Ascending aorta (tissue), 2 donors: ENCODE measurements around the gene JMY. TPM values are rescaled to one million over a fixed set of nuclear protein-coding genes. Genes with fewer than 3 reads are reported as not detected.
"Not testable (repeated sequence)": the region's sequence is repeated elsewhere in the genome, so short reads cannot be mapped to it uniquely, and the experiment has no call there.

Experiments used
- DNase-seq, 2 donors: peaks; one replicate each; pipeline ENCODE4 v3.0.0-alpha.2; 2019; ENCODE audit warnings: low spot score in 2 of 2
- H3K27ac ChIP-seq, 2 donors: fragments of 200-600 bp; sonication (generic); one replicate each; pipeline ENCODE4 v1.5.1; 2016 to 2017; ENCODE audit warnings: mild to moderate bottlenecking in 1 of 2
- H3K27me3 ChIP-seq: fragments of 200-600 bp; sonication (generic); one replicate; pipeline ENCODE4 v1.5.1; 2017
- H3K36me3 ChIP-seq, 2 donors: fragments of 200-600 bp; sonication (generic); one replicate each; pipeline ENCODE4 v1.5.1; 2016
- H3K4me1 ChIP-seq, 2 donors: fragments of 200-600 bp; sonication (generic); one replicate each; pipeline ENCODE4 v1.5.1; 2016 to 2017; ENCODE audit warnings: mild to moderate bottlenecking in 1 of 2
- H3K4me3 ChIP-seq, 2 donors: fragments of 200-600 bp; sonication (generic); one replicate each; pipeline ENCODE4 v1.5.1; 2016 to 2017; ENCODE audit warnings: mild to moderate bottlenecking in 1 of 2
- H3K9me3 ChIP-seq, 2 donors: fragments of 200-600 bp; sonication (generic); one replicate each; pipeline ENCODE4 v1.5.1; 2016
- intact Hi-C: fragments of 100-400 bp; cut with DNase I; formaldehyde crosslinking; loops from one replicate; pipeline ENCODE4 v1.15.1; 2023
- total RNA-seq: library from RNA; depleted of rRNA; stranded (reverse); fragments of >200 nt; gene quantifications from one replicate; pipeline ENCODE4 v1.1.0, GENCODE V29; 2016
- TF ChIP-seq, protein P1 (sequence below), 3 experiments: fragments of 200-600 bp in 2 of 3; fragments of 450-650 bp in 1 of 3; sonication (generic) in 2 of 3; IDR thresholded peaks; one replicate each; pipeline ENCODE4 v1.5.1; 2016 to 2019; ENCODE audit warnings: antibody characterized with exemption in 3 of 3, mild to moderate bottlenecking in 1 of 3, moderate library complexity in 1 of 3

The JMY gene
- total RNA-seq, 1 donor from 2014 or later = 5.2 TPM

DNA sequence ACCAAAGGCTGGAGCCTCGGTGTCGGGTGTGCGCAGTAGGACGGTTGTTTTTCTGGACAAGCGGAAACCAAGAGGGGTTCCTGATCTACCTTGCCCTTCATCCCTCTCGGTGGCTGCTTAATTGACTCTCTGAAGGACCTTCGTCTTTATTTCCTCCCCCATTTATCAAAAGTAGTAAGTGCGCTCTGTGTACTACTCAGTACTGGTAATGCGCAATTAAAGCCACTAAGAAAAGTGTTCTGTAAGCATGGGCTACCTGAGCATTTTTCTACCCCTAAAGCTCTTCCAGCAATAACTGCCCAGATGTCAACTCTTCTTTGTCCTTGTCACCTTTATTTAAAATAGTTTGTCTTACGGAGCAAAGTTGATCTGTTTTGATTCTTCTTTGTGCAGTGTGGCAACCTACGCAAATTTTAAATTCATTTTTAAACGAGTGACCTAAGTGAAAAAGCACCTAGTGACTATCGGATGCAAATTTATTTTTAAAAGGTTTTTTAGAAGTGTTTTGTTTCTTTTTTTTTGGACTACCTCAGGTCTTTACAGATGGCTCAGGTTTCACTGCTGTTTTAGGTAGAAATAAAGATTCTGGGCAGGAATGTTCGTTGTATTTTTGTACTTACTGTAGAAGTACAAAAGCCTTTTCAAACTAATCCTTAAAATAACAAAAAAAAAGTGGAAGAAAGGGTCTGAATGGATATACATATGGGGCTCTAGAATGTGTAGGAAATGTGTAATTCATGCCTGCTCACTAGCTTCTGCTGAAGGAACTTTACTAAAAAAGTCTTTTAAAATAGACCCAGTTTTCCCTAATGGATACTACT is 2.0 kb downstream of the JMY start:
- DNase-seq = no peak
- Histone ChIP-seq H3K36me3 (no peaks in the 10 kb centered on the region), H3K9me3 (no peaks in the 10 kb centered on the region), H3K4me1 (peaks cover 5 to 10% of the 10 kb centered on the region in 2 donors), H3K27me3 (no peaks in the 10 kb centered on the region), H3K27ac (peak overlapping the region in 1 of 2 donors; percentile 94), H3K4me3 (peak overlapping the region; percentile 70 to 91)
- TF ChIP-seq, protein P1, sequence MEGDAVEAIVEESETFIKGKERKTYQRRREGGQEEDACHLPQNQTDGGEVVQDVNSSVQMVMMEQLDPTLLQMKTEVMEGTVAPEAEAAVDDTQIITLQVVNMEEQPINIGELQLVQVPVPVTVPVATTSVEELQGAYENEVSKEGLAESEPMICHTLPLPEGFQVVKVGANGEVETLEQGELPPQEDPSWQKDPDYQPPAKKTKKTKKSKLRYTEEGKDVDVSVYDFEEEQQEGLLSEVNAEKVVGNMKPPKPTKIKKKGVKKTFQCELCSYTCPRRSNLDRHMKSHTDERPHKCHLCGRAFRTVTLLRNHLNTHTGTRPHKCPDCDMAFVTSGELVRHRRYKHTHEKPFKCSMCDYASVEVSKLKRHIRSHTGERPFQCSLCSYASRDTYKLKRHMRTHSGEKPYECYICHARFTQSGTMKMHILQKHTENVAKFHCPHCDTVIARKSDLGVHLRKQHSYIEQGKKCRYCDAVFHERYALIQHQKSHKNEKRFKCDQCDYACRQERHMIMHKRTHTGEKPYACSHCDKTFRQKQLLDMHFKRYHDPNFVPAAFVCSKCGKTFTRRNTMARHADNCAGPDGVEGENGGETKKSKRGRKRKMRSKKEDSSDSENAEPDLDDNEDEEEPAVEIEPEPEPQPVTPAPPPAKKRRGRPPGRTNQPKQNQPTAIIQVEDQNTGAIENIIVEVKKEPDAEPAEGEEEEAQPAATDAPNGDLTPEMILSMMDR (IDR thresholded peaks at IDR 0.05) = no peak
- intact Hi-C loops = loop anchor here (2.0 to 5.0 kb wide), 5 partner anchors 105 to 946 kb away; partner anchors contain the start of genes AP3B1, ARSB, HOMER1 and SCAMP1

DNA sequence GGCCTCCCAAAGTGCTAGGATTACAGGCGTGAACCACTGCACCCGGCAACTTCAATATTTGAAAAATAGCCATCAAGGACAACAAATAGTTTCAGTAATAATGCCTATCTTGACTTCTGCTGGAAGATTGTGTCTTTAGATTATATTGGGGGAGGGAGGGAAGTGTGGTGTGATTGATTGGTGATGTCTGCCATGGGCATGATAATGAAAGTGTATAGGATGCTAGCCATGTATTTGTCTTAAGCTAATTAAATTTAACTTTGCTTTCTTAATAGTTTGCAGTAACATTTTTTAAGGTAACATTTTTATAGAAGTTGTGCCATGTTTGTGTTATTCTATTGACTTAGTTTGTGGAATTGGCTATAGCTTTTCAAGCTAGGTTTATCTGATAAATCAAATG is 4.6 kb downstream of the JMY start:
- no peak overlapping the region for H3K27ac ChIP-seq
- TF ChIP-seq, protein P1 (IDR thresholded peaks at IDR 0.05) = no peak
- no peak for DNase-seq
- H3K4me3 ChIP-seq = peak overlapping the region in 1 of 2 donors; percentile 91
- no peaks in the 10 kb centered on the region for H3K9me3 ChIP-seq
- intact Hi-C loops = no loop called here
- no peaks in the 10 kb centered on the region for H3K27me3 ChIP-seq
- peaks cover 5 to 10% of the 10 kb centered on the region in 2 donors for H3K4me1 ChIP-seq
- no peaks in the 10 kb centered on the region for H3K36me3 ChIP-seq

DNA sequence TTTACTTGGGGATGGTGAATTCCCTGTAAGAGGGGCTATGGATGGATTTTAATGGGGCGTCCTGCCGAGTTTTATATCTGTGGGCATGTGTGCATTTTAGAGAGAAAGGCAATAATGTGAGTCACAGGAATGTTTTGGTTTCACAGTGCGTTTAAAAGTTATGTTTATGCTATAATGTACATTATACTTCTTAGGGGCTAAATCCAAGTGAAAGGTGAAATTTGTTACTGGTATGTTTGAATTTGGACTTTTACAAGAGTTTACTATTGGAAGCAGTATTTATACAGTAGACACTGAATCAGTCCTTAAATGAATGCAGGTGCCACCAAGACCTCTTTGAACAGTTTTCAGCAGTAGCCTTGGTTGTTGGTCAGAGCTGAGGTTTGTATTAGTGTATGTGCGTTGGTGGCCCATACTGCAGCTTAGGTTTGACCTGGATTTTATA is 5.6 kb downstream of the JMY start:
- intact Hi-C loops = no loop called here
- no peak overlapping the region for H3K27ac ChIP-seq
- DNase-seq = no peak
- TF ChIP-seq, protein P1 (IDR thresholded peaks at IDR 0.05) = no peak
- H3K4me1 ChIP-seq = peaks cover 5 to 10% of the 10 kb centered on the region in 2 donors
- H3K9me3 ChIP-seq = no peaks in the 10 kb centered on the region
- no peak overlapping the region for H3K4me3 ChIP-seq
- H3K27me3 ChIP-seq = no peaks in the 10 kb centered on the region
- H3K36me3 ChIP-seq = no peaks in the 10 kb centered on the region

DNA sequence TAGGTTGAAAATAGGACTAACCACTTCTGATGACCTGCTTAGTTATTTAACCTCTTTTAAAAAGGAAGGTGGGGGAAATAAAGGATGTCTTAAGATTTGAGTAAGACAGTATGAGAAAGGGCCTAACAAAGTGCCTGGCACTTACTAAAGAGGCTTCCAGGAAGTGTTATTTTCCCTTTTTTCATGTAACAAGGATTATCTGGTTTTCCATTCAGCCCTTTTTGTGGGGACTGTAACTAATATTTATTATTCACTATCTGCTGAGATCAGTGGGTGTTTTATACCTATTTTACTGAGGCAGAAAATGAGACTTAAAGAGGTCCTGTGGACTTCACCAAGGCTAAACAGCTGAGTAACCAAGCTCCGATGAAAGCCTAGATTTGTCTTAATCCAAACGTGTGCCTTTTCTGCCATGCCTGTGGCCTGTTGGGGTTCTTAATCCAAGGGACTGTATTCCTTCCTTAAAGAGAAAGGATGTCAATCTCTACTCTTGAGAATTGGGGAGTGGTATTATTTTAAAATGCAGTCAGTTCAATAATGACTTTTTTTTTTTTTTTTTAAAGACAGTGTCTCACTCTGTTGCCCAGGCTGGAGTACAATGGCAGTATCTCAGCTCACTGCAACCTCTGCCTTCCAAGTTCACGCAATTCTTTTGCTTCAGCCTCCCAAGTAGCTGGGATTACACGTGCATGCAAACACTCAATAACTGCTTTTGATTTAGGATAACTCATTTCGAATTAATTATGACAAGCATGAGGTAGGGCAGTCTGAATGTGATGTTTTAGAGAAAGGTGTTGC is 6.5 kb downstream of the JMY start:
- TF ChIP-seq, protein P1 (IDR thresholded peaks at IDR 0.05) = no peak

DNA sequence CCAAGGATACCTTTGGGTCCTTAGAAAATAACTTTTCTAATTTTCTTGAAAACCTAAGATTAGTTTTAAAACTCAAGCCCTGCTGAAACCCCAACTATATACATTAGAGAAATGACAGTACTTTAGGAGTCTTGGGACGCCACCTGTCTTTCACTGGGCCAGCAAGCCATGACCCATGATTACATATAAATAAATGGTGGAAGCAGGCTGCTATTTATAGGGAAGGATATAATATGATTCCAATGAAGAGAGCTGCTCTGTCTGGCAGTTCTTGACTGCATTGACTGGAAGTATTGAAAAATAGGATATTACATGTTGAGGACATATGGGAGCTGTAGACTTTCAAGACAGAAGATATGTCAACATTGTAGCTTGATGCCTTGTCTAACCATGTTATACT is 7.3 kb downstream of the JMY start:
- Histone ChIP-seq H3K27ac (no peak overlapping the region), H3K9me3 (no peaks in the 10 kb centered on the region), H3K4me1 (peaks cover 5 to 10% of the 10 kb centered on the region in 2 donors), H3K4me3 (no peak overlapping the region), H3K27me3 (no peaks in the 10 kb centered on the region), H3K36me3 (no peaks in the 10 kb centered on the region)
- intact Hi-C loops = no loop called here
- TF ChIP-seq, protein P1 (IDR thresholded peaks at IDR 0.05) = no peak
- DNase-seq = no peak

More for the DNA sequence above, 6.5 kb downstream of the JMY start:
- Histone ChIP-seq H3K36me3 (no peaks in the 10 kb centered on the region), H3K27me3 (no peaks in the 10 kb centered on the region), H3K4me1 (peaks cover 5 to 10% of the 10 kb centered on the region in 2 donors), H3K9me3 (no peaks in the 10 kb centered on the region), H3K4me3 (no peak overlapping the region), H3K27ac (no peak overlapping the region)
- DNase-seq = no peak
- intact Hi-C loops = no loop called here

DNA sequence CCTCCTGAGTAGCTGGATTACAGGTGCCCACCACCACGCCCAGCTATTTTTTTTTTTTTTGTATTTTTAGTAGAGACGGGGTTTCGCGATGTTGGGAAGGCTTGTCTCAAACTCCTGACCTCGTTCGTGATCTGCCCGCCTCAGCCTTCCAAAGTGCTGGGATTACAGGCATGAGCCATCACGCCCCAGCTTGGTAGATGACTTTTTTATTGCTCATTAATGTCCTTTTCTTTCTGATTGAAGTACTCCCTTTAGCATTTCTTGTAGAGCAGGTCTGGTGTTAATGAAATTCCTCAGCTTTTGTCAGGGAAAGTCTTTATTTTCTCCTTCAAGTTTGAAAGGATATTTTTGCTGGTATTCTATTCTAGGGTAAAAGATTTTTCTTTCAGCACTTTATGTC is 18.1 kb downstream of the JMY start:
- H3K27ac ChIP-seq, H3K27me3 ChIP-seq, H3K4me3 ChIP-seq, H3K36me3 ChIP-seq, H3K9me3 ChIP-seq, DNase-seq, H3K4me1 ChIP-seq, intact Hi-C loops: not testable (repeated sequence)
